Measurements from ENCODE around the gene STK38L.
"Not testable (repeated sequence)": the region's sequence is repeated elsewhere in the genome, so short reads cannot be mapped to it uniquely, and the experiment has no call there.

Gene STK38L

DNA sequence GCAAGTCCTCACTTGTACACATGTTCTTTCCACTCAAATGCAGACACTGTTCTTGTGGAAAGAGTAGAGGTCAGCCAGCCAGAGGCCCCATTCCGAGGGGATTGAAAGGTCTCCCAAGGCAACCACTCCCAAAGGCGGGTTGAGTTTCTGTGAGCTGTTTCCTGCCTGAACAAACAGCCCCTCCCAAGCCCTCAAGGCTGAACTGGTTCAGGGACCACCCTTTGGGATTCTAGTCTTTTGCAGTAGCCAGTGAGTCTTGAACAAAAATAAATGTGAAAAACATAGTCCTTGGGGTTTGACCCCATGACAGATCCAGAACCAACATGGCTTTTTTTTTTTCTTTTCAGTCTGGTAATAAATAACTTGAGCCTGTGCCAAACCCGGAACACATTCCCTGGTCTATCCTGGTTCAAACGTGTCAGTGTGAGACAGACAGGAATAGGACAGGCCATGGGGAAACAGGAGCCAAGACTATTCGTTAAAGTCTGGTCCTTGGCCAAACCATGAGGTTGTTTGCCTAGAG, 17.6 kb upstream of the STK38L start:
- no peak for DNase-seq (ENCODE audit: low read depth in 2 of 3, low spot score in 2 of 3)

DNA sequence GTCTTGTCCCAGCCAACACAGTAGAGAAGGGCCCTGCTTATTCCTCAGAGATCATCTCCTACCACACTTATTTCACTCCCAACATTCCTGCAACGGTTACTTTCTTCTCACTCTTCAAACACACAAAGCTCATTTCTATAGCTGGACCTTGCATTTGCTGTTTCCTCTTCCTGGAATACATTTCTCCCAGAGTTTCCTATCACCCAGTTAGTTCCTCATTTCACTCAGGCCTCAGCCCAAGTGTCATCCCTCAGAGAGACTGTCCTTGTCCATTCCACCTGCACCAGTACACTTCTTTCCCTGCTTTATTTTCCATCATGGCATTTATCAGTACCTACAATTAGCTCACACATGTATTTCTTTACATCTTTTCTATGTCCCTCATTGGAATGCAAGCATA, 14.7 kb upstream of the STK38L start:
- no peak for DNase-seq (ENCODE audit: low read depth in 2 of 3, low spot score in 2 of 3)

DNA sequence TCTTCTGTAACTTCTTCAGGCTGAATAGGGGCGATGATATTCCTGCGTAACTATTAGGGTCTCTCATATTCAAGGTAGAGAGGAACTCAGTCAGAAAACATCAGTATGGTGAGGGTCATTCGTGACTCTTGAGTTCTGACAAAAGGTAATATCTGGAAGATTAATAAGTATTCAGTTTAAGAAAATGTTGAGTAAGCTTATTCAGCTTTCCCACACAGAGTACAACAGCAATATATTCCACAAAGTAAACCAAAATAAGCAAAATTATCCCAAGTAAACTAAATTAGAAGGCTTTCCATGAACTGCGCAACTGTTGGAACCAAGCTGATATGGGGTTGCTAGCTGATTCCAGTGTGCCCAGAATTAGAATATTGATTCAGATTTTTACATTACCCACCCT, 12.7 kb upstream of the STK38L start:
- DNase-seq (ENCODE audit: low read depth in 2 of 3, low spot score in 2 of 3): not testable (repeated sequence)

DNA sequence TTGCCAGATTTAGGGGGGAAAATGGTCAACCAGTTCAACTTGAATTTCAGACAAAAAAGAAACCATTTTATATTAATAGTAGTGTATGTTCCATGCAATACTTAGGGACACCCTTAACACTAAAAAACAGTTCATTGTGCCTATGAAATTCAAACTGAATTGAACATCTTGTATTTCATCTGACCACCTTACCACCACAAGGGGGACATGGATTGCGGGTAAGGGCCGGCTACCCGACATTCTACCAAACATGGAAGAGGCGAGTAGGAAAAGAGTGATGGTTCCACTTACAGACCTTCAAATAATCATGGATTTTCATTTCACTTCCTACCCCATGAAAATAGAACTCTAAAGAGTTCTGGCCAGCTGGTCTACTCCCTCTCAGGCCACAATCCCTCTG, 10.3 kb upstream of the STK38L start:
- DNase-seq (ENCODE audit: low read depth in 2 of 3, low spot score in 2 of 3): no peak

DNA sequence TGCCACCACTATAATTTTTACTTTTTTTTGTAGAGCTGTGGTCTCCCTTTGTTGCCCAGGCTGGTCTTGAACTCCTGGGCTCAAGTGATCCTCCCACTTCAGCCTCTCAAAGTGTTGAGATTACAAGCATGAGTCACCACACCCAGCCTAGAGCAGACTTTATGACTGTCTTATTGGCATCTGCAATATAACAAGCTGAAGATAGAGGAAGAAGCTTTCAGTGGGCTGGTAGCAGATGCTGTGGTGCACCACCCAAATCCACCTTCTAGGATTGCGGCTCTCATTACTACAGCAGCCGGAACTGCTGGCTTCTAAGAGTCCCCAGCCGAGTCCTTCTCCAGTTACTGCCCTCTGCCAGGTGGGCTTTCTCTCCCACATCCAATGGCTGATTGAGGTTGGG, 7.6 kb upstream of the STK38L start:
- no peak for DNase-seq (ENCODE audit: low read depth in 2 of 3, low spot score in 2 of 3)

DNA sequence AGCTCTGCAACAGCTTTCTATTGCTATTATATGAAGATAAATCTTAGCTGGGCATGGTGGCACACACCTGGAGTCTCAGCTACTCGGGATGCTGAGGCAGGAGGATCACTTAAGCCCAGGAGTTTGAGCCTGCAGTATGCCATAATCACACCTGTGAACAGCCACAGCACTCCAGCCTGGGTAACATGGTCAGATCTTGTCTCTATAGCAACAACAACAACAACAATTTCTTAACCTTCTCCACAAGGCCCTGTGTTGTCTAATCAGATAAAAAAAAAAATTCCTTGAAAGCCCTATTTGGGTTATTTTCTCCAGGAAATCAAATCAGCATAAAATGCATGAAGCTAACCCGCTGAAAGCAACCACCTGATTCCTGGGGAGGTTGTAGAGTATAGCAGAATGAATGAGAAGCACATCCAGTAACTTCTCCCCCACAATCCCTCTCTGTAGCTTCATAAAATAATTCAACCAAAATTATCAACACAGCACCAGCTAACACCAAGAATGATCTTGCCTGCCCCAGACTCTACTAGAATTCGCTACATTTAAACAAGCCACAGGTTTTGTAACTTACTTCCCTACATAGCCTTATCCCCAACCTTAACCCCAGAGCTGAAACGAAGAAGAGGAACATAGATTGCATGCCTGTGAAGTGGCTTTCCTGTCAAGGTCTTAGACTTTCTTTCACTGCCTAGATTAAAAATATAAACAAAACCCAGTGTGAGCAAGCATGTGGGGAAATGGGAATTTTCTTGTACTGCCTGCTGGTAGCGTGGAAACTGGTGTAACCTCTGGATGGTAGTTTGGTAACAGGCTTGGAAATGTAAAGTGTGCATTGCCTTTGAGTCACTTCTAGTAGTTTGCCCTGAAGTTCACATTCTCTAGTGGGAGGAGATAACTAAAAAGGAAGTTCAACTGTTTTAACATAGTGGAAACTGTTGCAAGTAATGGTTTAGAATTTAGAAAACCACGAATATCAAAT, 6.0 kb upstream of the STK38L start:
- no peak for DNase-seq (ENCODE audit: low read depth in 2 of 3, low spot score in 2 of 3)

DNA sequence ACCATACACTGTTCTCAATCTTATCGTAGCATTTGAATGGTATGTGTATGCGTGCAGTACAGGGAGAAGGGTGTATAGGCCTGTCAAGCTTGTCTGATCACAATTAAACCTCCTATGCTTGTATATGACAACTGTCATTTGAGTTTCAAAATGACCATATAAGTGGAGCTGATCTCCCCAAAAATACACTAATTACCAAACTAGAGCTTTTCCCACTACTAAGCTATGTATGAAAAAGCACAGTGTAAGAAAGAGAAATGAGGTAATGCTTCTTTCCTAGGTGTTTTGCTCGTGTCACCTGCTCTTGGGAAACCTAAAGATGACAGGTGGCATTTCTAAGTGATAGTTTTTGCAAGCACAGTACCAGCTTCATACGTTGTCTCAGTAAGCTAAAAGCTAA, 1.1 kb upstream of the STK38L start:
- DNase-seq (ENCODE audit: low read depth in 2 of 3, low spot score in 2 of 3): no peak

DNA sequence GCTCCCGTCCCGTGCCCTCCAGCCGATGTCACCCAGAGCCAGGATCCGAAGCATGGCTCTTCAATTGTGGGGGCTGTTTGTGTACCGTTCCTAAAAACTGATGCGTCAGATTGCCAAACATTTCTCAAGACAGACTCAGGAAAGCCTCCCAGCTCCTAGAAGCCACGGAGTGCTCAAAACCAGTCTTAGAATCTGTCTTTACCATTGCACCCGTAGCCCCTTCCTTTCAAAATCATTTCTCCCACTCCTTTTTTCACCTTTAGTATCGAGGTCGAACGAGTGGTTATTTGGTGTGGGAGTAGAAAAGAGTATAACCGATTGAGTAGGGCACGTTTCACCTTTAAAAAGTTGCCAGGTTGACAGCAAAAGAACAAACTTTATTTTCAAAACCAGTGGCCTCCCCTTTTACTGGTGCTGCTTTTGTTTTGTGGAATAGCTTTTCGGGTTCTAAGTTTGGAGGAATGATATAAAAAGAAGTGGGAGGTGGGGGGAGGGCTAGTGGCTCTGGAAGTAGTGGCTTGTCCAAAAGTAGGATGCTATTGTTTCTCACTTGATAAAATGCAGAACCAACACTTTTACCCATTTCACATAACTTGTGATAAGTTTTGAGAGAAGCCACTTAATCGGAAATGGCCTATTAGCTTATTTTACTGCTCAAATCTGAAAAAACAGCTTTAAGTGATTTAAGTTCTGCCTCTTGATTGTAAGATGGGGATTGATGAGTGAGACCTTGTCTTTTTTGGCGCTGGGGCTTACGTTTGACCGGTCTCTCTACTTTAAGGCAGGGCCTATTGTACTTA, 803 bp downstream of the STK38L start:
- DNase-seq (ENCODE audit: low read depth in 2 of 3, low spot score in 2 of 3): no peak

DNA sequence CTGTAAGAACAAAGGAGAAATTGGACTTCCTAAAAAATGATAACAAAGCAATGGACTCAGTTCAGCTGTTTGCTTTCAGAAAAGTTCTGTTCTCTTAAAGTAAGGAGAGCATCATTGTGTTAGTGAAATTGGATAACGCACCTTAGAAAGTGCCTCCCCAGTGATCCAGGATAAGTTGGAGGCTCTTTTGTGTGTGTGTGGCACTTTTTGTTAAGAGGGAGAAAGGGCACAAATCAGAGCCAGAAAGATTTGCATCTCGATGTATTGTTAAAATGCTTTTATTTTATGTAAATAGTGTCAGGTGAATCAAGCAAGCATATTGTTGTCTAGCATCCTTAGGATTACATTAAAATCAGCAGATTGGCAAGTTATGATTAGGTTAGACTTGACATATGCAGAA, 2.1 kb downstream of the STK38L start:
- no peak for DNase-seq (ENCODE audit: low read depth in 2 of 3, low spot score in 2 of 3)

DNA sequence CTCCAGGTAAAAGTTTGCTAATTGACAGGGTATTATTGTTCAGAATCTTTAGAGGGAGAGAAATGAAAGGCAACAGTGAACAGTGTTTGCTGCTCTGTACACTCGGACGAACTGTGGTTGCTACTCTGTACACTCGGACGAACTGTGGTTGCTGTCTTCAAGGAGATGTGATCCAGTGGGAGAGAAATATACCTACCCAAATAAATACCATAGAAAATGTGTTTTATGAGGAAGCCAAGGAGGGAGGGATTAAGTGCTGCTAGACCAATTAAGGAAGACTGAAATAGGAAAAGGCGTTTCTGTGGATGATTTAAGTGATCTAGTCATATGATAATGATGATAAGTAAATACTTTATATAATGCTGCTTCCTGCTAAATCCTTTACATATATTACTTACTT, 2.7 kb downstream of the STK38L start:
- DNase-seq (ENCODE audit: low read depth in 2 of 3, low spot score in 2 of 3): no peak

DNA sequence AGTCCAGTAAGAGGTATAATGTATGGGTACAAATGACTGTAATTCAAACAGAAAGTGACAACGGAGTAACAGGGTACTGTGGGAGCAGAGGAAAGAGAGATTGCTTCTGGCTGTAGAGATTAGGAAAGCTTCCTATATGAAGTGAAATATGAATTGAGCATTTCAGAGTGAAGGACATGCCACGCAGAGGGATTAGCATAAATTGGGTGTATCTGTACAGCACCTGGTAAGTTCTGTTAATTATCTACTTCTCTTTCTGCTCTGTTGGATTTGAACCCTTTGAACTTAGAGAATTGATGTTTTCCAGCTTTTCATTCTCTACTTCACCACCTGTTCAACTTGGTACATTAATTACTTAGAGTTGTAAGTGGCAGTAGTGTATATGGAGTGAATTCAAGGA, 8.8 kb downstream of the STK38L start:
- no peak for DNase-seq (ENCODE audit: low read depth in 2 of 3, low spot score in 2 of 3)

DNA sequence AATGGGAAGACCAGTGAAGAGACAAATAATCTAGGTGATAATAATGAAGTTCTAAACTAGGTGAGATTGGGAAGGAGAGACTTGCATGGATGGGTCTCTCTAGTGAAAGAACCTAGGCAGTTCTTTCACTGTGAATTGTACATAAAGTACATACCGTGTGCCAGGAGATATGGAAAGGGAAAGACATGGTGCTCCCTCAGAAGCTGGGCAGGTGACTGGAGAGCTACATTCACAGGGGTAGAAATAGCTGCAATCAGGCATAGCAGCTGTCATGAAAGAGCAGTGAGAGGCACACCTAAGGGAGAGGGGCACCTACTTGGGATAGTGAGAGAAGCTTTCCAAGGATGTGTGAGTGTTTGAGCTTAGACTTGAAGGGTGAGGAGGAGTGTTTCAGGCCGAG, 9.3 kb downstream of the STK38L start:
- no peak for DNase-seq (ENCODE audit: low read depth in 2 of 3, low spot score in 2 of 3)

DNA sequence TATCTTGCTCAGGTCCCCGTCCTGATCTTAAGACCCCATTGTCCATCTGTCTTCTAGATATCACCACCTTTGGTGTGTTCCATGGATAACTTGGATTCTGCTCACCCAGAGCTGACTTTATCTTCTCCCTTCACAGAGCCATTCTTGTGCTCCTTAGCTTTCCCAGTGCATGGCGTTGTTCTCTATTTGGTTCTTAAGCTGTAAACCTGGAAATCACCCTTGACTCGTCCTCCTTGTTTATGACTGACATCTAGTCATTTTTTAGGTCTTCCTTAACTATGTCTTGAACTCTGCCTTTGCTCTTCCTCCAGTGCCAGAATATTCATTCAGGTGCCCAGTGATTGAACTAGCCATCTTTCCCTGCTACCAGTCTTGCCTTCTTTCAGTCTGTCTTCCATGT, 11.7 kb downstream of the STK38L start:
- DNase-seq (ENCODE audit: low read depth in 2 of 3, low spot score in 2 of 3): no peak

DNA sequence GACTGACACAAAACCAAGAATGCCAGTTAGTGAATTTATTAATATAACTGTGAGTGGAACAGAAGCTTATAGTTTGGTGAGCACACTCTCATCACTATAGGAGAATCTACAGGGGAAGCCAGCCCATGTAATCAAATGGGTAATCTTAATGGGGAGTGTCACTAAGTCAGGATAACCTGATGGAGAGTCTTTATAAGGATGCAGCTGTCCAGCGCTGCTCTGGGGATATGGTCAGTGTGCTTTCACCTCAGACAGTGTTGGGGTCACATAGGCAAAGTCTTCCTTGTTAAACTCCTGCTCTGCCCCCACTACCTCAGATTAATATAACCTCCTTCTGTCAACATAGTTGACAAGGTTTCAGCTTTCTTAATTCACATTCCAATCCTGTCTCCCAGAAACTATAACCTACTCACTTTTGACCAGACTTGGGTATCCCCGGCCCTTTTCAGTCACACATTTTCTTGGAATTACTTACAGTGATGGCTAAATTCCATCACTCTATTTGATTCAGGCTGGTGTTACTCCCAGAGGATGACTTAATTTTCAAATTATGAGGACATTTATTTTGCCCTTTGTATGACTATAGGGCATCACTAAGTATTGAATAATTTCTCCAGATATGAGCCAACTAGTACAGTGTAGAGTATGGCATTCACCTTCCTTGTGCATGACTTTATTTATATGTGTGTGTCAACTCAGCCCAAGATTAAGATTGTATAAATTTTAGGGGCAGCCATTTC, 13.2 kb downstream of the STK38L start:
- no peak for DNase-seq (ENCODE audit: low read depth in 2 of 3, low spot score in 2 of 3)

DNA sequence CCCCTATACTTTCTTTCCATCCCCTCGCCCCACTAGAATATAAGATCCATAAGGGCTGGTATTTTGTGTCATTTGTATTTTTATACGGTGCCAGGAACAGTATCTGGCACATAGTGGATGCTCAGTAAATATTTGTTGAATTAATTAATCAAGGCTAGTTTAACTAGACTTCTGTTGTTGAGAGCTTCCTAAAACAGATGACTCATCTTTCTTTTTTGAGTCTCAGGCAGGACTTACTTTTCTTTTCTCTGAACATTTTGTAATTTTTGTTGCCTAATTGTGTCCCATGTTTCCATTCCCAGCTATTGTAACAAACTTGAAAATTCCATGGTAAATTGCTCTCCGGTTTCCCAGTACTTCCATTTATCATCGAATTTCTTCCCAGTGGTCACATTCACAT, 16.7 kb downstream of the STK38L start:
- no peak for DNase-seq (ENCODE audit: low read depth in 2 of 3, low spot score in 2 of 3)

DNA sequence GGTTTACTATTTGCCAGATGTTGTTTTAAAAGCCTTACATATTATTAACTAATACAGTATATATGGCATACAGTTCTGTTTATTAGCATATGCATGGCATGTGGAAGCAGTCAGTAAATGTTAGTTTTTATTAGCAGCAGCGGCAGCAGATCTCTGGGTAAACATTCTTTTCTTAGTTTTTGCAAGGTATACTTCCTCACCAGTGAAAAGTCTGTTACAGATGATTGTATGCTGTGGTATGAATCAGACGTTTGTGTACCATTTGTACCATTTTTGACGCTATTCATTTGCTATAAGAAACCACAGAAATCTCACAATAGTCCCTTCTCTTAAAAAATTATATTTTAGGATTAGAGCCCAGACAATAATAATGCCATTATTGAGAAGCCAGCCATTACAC, 17.8 kb downstream of the STK38L start:
- no peak for DNase-seq (ENCODE audit: low read depth in 2 of 3, low spot score in 2 of 3)

DNA sequence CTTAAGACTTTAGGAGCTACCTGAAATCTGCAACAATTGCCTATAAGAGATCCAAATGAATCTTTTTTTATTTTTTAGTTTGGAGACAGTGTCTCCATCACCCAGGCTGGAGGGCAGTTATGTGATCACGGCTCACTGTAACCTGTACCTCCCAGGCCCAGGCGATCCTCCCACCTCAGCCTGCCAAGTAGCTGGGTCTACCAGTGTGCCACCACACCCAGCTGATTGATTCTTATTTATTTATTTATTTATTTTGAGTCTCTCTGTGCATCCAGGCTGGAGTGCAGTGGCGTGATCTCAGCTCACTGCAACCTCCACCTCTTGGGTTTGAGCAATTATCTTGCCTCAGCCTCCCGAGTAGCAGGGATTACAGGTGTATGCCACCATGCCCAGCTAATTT, 26.1 kb downstream of the STK38L start:
- DNase-seq (ENCODE audit: low read depth in 2 of 3, low spot score in 2 of 3): no peak

DNA sequence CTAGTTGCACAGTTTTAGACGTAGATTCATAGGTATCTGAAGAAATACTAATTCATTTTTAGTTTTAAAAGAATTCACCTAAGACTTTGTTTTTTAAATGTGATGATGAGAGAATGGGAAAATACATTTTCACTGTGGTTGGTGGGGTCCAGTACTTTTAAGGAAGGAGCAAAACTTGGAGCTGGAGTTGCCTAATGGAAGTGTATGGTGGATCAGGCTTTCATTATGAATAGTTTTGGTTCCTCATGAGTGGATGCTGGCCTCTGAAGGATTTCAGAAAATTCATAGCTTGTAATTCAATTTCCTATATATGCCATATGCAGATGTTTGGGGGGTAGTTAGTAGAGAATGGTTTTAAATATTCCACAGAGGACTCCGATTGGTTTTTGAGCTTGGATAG, 27.1 kb downstream of the STK38L start:
- DNase-seq (ENCODE audit: low read depth in 2 of 3, low spot score in 2 of 3): no peak

DNA sequence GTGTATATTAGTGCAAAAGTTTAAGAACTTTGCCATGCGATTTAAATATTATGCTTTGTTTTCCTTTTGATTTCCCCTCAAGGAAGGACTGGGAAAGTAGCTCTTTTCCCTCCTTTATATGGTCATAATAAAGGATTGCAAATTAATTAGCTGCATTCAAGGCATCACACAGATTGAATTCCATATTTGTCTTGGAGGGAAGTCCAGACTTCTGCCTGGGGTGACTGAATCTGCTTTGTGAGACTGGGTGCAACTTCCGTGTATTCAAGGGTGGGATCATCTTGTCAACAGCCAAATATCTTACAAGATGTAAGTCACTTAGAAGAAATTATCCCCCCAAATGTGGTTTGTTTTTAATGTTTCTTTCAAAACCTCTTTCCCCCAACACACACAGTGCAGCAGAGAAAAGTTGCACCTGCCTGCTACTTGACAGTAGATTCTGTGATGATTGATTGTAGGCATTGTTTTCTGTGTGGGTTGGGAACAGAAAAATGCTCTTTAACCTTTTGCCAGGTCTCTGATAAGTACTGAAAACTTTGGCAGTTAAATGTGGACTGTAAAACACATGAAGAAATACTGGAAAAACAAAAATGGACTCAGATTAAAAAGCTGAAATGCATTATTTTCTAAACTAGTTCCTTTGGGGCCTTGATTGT, 28.4 kb downstream of the STK38L start:
- no peak for DNase-seq (ENCODE audit: low read depth in 2 of 3, low spot score in 2 of 3)

DNA sequence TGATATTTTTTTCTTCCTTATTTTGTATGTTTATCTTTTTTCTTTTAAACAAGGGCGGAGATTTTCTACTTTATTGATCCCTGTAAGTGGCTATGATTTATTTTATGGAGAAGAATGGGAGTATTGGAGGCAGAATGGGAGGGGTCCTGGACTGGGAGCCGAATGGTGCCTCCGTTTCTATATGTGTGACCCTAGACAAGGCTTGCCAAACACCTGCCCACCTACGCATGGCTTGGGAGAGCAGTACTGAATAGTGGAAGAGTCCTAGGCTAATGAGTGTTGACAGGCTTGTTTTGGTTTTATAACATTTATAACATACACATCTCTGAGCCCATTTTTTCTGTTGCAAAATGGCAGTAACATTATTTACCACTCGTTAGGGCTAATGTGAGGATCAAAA, 29.0 kb downstream of the STK38L start:
- no peak for DNase-seq (ENCODE audit: low read depth in 2 of 3, low spot score in 2 of 3)

DNA sequence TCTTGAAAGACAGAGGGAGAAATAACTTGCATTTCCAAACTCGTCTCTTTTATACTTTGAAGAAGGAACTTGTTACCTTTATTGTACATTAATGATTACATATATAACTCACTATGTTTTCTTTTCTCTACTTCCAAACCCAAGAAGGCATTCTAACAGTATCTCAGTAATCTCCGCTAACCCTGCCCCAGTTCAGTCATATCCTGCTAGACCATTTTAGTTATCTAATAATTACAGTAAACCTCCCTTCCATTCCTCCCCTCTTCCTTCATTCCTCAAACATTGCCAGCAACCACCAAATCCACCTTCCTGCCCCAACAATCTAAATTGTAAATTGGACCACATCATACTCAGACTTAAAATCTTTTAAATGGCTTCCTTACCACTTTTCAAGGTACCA, 30.6 kb downstream of the STK38L start:
- DNase-seq (ENCODE audit: low read depth in 2 of 3, low spot score in 2 of 3): no peak

All from activated CD8-positive, alpha-beta memory T cell treated with anti-CD3 and anti-CD28 coated beads for 48 hours (primary cell).